ENCODE data around the gene TMEM171.

Gene TMEM171

GRCh38 chr5:73122875-73123810 lies 2.8 kb downstream of the TMEM171 start:
- no peak for DNase-seq

DNA sequence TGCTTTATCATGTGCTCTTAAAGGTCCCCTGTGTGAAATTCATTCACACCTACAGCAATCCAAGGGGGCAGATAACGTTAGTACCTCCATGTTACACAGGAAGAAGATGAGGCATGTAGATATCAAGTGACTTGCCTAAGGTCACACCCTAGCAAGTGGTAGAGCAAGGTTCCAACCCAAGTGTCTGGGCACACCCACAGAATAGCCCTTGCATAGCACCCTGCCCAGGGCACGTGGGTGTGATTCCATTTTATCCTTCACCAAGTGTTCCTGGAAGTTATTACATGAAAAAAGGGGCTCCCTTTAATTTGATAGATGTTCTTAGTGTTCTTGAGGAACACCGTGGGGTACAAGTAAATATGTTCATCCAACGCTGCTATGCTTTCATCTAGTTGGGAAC lies 4.9 kb downstream of the TMEM171 start:
- DNase-seq = no peak

DNA sequence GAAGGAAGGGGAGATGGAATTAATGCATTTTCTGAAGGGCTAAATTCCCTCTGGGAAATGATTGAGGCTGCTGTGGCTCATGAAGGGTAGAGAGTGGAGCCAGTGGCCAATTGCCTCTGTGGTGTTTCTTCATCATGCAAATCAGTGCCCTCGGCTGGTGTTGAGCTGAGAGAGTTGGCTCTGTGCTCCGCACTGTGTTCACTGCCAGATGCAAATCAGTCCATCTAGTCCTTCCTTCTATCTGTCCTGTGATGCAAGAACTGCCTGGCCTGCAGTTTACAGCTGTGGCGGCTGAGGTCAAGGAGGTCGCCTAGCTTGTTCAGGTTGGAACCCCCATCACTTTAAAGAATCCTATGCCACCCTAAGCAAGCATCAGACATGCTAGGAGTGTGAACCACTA lies 6.0 kb downstream of the TMEM171 start:
- no peak for DNase-seq

- no peak for DNase-seq
Measured at GRCh38 chr5:73126957-73127356, 6.6 kb downstream of the TMEM171 start.

DNA sequence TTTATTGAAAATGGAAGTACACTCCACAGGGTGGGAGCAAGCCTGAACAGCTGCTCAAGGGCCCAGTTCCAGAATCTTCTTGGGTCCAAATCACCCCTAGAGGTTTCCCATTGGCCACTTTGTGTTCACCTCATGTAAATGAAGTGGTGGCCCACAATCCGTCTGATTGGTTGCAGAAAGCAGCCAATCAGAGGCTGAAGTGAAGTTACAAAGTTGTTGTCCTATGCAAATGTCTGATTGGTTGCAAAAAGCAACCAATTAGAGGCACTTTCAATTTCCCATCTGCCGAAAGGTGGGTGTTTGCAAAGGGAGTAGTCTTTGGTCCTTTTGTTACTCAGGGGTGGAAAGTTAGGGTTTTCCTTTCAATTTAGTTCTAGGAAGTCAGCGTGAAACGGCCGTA lies 8.8 kb downstream of the TMEM171 start:
- DNase-seq = no peak

DNA sequence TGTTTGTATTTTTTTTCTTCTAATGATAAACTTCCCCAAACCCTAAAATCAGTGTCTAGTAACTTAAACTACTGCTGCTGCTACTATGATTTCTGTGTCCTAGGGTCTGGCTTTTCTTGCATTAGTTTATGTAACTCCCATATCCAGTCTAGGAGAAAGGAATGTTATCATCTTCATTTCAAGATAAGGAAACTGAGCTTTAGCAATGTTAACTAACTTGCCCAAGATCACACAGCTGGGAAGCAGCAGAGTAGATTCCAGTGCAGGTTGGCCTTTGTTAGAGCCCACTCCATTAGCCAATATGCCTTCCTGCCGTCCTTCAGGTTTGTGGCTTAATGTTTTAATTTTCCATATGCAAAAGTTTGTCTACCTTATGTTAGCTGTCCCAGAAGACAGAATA lies 10.4 kb downstream of the TMEM171 start:
- no peak for DNase-seq

DNA sequence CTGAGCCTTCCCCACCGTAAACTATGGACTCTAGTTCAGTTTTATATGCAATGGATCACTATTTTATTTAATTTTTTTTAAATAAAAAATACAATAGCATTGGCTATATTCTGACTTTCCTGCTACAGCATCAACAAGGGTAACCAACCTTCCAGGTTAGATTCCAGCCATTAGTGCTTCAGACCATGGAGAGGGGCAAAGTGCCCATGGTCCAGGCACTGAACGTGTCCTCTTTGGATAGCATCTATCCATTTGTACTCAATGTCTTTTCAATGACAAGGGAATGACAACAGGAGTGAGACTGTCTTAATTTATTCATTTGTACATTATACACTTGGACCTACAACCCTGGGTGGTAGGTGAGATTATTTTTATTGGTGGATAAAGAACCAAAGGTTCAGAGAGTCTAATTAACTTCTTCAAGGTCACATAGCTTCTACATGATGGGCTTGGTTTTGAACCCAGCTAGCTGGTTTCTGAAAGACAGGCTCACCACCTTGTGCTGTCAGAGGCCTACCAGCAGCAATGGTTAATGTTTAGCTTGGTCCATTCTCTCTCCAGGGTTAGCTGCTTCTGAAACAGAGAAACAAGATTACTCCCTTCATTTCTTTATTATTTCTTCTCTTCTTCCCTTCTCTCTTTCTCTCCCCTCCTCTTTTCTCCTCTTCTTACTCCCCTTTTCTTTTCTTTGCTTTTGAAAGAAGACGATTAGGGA lies 11.5 kb downstream of the TMEM171 start:
- DNase-seq = no peak

GRCh38 chr5:73132759-73133158 lies 12.4 kb downstream of the TMEM171 start:
- DNase-seq = no peak

GRCh38 chr5:73135021-73135420 lies 14.6 kb downstream of the TMEM171 start:
- no peak for DNase-seq

DNA sequence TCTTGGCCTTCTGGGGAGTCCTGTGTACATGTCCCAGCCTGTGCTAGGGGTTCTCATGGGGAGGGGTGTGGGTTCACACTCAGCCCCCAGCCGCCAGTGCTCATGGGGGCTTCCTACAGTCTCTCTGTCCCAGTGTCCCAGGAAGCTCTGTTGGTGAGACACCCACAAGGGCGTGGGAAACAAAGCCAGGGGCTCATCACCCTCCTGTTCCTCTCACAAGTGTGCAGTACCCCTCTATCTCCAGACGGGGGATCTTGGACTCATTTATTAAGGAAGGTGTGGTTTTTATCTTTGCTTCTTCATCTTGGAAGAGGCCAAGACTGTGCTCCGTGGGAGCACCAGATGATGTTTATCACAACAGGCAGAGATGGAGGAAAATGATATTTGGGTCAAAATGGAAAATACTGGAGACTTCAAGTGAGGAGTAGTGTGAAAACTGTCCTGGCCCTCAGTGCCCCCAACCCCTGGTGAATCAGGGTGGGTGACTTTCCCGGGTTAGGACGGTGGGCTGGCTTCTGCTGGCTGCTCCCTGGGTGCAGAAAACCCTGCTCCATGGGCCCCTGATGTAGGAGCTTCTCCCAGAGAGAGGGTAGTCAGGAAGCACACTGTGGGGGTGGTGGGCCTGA lies 15.2 kb downstream of the TMEM171 start:
- peak; percentile 47 for DNase-seq

DNA sequence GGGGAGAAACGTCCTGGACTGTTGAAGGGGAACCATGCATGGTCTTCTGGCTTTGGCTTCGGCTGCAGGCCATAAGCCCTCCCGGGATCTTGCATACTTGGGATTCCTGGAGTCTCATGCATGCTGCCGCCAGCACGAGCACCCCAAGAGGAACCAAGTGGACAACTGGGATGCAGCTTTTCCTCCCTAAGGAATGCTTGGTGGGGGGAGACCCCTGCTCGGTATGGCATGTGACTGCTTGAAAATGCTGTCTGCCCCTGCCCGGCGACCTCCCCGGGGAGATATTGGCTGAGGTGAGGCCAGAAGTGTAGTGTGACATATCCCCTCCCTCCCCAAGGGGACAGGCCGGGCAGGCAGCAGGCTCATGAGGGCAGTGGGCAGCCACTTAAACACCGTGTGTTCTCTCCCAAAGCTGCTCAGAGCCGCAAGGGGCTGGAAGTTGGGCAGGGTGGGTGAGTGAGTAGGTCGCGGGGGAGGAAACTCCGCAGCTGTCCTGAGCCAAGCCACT lies 15.7 kb downstream of the TMEM171 start:
- DNase-seq = no peak

DNA sequence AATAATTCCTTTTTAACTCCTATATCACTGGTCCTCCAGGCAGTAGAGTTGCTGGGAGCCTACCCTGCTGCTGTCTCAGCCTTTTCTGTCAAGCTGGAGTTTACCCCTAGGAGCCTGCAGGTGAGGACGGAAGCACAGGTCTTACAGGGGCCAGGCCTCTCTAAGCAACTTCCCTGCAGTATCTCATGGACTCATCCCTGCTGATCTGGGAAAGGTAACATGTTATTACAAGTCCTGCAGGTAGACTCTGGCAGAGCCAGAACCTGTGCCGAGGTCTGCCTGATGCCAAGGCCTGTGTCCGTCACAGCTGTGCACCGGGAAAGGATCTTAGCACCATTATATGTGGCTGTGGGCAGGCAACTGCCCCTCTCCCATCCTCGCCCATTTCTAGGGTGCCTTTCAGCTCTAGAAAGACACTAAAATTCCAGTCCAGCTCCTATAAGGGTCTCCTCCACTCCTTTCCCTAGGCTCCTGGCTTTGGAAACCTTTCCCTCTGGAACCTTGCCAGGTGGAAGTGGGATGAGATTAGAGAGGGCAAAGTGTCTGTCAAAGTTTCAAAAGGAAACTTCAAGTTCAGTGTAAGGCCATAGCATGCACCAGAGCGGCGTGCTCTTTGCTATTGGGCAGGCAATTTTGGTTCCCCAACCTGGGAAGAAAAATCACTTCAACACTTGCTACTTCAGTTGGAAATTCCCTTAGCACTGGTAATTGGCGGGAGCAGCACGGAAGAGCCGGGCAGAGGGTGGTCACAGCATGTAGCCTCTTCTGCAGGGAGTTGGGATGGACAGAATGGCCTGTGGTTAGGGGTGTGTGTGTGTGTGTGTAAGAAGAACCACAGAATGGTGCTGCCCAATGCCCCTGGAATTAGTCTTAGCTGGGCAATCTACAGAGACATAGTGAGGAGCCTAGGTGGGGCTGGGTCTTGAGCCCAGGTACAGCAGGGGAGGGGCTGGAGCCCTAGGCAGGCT lies 17.5 kb downstream of the TMEM171 start:
- DNase-seq = no peak

DNA sequence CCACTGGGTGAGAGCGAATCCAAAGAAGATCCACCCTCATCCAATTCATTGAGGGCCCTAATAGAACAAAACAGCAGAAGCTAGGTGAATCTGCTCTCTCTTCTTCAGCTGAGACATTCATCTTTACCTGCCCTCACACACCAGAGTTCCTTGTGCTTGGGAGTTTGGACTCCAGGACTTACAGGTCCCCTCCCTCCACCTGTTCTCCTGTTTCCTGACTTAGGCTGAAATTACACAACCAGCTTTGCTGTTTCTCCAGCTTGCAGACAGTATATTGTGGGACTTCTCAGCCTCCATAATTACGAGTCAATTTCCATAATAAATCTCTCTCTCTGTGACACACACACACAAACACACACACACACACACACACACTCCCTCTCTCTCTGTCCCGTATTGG lies 19.1 kb downstream of the TMEM171 start:
- no peak for DNase-seq

DNA sequence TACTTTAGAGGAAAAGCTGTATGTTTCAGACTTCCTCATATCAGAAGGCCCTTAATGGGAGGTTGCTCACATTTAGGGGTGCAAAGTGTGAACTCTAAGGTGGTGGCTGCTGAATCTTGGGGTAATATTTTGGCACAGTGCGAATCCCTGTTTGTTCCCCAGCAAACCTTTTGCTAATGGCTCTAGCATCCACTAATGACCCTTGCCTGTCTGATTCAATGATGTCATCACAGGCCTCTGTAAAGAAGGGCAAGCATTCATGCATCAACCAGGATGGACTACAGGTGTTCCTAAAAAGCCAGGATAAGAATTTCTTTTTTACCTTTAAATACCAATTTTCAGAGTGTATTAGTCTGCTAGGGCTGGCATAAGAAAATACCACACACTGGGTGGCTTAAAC lies 20.4 kb downstream of the TMEM171 start:
- no peak for DNase-seq

- no peak for DNase-seq
Measured at GRCh38 chr5:73142035-73142434, 21.7 kb downstream of the TMEM171 start.

DNA sequence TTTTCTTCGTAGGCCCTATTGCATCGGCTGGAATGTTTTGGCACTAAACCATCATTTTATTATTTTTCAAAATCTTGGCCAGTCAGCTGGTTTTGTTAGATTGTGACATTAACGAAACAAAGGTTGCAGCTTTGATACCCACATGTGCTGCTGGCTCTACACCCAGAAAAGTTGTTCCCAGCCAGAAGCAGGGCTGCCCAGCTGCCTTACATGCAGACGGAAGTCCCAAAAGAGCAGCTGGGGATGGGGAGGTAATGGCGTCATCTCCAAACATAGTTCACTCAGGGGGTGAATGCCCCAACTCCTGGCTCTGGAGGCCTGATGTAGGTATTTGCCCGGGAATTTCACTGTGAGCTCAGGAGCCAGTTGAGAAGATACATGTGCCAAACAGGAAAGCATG lies 23.3 kb downstream of the TMEM171 start:
- DNase-seq = no peak

GRCh38 chr5:73149540-73149939 lies 29.2 kb downstream of the TMEM171 start:
- DNase-seq = no peak

- no peak for DNase-seq
Measured at GRCh38 chr5:73150876-73151275, 30.5 kb downstream of the TMEM171 start.

- DNase-seq = no peak
Measured at GRCh38 chr5:73151766-73152410, 31.5 kb downstream of the TMEM171 start.

DNA sequence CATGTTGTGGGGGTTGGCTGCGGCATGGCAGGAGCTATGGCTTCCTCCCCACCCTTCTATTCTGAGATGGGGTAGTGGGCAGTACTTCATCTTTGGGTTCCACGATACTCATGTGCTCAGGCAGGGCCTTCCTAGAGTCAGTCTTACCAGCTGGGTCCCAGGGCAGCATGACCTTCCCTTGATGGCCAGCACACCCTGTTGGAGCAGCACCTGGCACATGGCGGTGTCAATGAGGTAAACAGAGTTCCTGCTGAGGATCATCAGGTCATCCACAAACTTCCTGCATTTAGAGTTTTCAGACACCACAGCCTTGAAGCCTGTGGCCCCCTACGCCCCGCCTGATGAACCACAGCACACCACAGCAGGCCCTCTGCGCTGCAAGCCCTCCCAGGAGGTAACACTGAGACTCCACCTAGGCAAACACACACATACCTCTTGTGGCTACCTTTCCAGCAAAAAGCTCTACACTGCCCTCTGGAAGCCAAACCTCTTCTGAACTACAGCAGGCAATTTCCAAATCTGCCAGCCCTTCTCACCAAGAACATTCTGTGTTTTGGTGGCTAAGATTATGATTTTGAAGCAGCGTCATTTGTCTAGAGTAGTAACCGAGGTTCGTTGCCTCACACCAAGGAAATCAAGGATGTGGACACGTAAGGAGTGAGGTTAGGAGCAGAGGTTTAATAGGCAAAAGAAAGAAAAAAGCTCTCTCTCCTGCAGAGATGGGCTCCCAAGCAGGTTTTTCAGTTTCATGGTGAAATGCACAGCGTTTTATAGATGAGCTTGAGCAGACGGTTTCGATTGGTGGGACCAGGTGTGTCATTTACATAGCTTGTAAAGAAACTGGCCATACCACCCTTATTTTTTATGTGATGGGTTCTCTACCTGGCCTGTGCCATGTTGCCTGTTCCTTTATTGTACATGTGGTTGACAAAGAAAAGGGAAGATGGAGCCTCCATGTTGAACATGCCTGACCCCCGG lies 32.3 kb downstream of the TMEM171 start:
- DNase-seq = no peak

DNA sequence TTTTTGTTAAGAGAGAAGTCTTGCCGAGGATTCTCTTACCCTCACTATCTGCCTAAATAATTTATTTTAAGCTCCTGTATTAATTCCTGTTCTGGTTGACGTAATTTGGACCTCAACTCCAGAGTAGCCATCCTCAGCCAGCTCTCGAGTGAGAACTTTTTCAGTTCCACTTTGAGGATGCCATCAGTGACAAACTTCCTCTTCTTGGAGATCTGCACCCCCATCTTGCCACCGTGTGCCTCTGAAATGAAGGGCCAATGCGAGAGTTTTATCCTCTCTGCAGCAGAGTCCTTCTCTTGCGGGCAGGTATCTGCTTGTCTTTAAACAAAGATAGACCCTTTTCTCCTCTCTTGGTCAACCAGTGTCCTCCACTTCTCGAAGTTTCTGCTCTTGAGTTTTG lies 33.1 kb downstream of the TMEM171 start:
- DNase-seq = no peak

Measured in COR-L47 (cell line).